Tibial nerve (tissue), 4 donors: ENCODE data around the gene TUBB3. TPM values are rescaled to one million over a fixed set of nuclear protein-coding genes. Genes with fewer than 3 reads are reported as not detected.
"Not testable (repeated sequence)": the region's sequence is repeated elsewhere in the genome, so short reads cannot be mapped to it uniquely, and the experiment has no call there.

ENCODE experiments used
- DNase-seq, 2 donors: peaks; one replicate each; pipeline ENCODE4 v3.0.0-alpha.2; 2019; ENCODE audit warnings: low spot score in 2 of 2
- H3K27ac ChIP-seq, 4 donors: fragments of 200-600 bp; sonication (generic) in 3 of 4; one replicate each; pipeline ENCODE4 v1.5.1; 2017 to 2019; ENCODE audit warnings: mild to moderate bottlenecking in 1 of 4
- H3K27me3 ChIP-seq, 2 donors: fragments of 200-600 bp; sonication (generic) in 1 of 2; one replicate each; pipeline versions ENCODE4 v1.5.1 to v1.6.0; 2017 to 2019
- H3K36me3 ChIP-seq, 3 donors: fragments of 200-600 bp; sonication (generic); one replicate each; pipeline ENCODE4 v1.5.1; 2018 to 2019
- H3K4me1 ChIP-seq, 4 donors: fragments of 200-600 bp; sonication (generic) in 3 of 4; one replicate each; pipeline ENCODE4 v1.5.1; 2017 to 2019
- H3K4me3 ChIP-seq, 4 donors: fragments of 200-600 bp; sonication (generic) in 3 of 4; one replicate each; pipeline ENCODE4 v1.5.1; 2017 to 2019; ENCODE audit warnings: mild to moderate bottlenecking in 1 of 4, moderate library complexity in 1 of 4
- H3K9me3 ChIP-seq, 4 donors: fragments of 200-600 bp; sonication (generic) in 3 of 4; one replicate each; pipeline ENCODE4 v1.5.1; 2017 to 2019
- EP300 ChIP-seq, 2 donors: sonication (generic); formaldehyde crosslinking; IDR thresholded peaks; one replicate each; pipeline ENCODE4 v1.6.1; 2017; ENCODE audit warnings: antibody characterized with exemption in 2 of 2, mild to moderate bottlenecking in 1 of 2
- POLR2A ChIP-seq, 2 donors: fragments of 450-650 bp; IDR thresholded peaks; one replicate each; pipeline ENCODE4 v1.6.1; 2017; ENCODE audit warnings: antibody characterized with exemption in 2 of 2, mild to moderate bottlenecking in 2 of 2, moderate library complexity in 2 of 2
- WGBS, 2 donors: methylation state at CpG; one replicate each; pipeline ENCODE4 v1.1.5; 2018; 5-methylcytosine and 5-hydroxymethylcytosine counted together
- total RNA-seq, 4 donors: library from RNA; depleted of rRNA; stranded (reverse); fragments of >200 nt; gene quantifications; one replicate each; pipeline ENCODE4 v1.1.0, GENCODE V29; 2016
- TF ChIP-seq, protein P1 (sequence below), 5 experiments: fragments of 200-600 bp in 3 of 5; fragments of 450-650 bp in 2 of 5; sonication (generic) in 3 of 5; IDR thresholded peaks; one replicate each; pipeline ENCODE4 v1.5.1; 2016 to 2019; ENCODE audit warnings: antibody characterized with exemption in 5 of 5, mild to moderate bottlenecking in 3 of 5, moderate library complexity in 2 of 5

The TUBB3 gene
- total RNA-seq, 4 donors from 2014 or later, result 0.59 to 12.0 (median 3.5) TPM; not detected in 1

DNA sequence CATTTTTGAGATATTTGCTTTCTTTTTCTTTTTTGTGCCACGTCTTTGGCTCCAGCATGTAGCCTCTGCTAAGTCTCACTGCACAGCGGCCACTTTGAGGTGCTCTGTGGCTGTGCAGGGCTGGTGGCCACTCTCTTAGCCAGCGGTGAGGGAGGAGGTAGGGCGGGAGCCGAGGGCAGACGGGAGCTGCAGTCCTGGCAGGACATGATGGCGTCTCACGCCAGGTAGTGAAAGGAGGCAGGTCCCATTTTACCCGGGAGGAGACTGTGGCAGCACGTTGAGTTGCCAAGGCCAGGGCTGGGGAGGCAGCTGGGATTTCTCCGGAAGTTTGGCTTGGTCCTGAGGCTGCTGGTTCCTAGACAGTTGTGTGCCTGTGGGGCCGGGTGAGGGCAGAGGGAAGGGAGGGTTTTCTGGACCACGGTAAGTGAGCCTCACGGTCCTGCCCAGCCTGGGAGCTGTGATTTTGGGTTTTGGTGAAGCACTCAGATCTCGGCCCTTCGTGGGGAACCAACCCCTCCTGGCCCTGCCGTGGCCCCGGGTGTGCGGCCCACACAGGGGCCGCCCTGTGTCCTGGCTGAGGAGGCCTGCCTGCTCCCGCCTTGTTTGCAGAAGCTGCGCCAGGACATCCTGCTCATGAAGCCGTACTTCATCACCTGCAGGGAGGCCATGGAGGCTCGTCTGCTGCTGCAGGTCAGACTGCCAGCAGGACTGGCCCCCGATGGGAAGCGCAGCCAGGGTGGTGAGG lies 39.8 kb downstream of the TUBB3 start:
- no peak overlapping the region for H3K27ac ChIP-seq
- H3K4me1 ChIP-seq, result no peaks in the 10 kb centered on the region
- H3K27me3 ChIP-seq, result no peaks in the 10 kb centered on the region
- 80 to 83% methylated on average over 9 to 20 of the region's 26 CpGs for WGBS, 2 donors
- no peaks in the 10 kb centered on the region for H3K9me3 ChIP-seq
- no peak for DNase-seq
- H3K36me3 ChIP-seq, result peaks cover 0 to 95% (median 0%) of the 10 kb centered on the region in 3 donors
- H3K4me3 ChIP-seq, result no peak overlapping the region
- TF ChIP-seq POLR2A (IDR thresholded peaks at IDR 0.05), result no peak
- TF ChIP-seq, protein P1, sequence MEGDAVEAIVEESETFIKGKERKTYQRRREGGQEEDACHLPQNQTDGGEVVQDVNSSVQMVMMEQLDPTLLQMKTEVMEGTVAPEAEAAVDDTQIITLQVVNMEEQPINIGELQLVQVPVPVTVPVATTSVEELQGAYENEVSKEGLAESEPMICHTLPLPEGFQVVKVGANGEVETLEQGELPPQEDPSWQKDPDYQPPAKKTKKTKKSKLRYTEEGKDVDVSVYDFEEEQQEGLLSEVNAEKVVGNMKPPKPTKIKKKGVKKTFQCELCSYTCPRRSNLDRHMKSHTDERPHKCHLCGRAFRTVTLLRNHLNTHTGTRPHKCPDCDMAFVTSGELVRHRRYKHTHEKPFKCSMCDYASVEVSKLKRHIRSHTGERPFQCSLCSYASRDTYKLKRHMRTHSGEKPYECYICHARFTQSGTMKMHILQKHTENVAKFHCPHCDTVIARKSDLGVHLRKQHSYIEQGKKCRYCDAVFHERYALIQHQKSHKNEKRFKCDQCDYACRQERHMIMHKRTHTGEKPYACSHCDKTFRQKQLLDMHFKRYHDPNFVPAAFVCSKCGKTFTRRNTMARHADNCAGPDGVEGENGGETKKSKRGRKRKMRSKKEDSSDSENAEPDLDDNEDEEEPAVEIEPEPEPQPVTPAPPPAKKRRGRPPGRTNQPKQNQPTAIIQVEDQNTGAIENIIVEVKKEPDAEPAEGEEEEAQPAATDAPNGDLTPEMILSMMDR (IDR thresholded peaks at IDR 0.05), result no peak
- TF ChIP-seq EP300 (IDR thresholded peaks at IDR 0.05), result no peak

DNA sequence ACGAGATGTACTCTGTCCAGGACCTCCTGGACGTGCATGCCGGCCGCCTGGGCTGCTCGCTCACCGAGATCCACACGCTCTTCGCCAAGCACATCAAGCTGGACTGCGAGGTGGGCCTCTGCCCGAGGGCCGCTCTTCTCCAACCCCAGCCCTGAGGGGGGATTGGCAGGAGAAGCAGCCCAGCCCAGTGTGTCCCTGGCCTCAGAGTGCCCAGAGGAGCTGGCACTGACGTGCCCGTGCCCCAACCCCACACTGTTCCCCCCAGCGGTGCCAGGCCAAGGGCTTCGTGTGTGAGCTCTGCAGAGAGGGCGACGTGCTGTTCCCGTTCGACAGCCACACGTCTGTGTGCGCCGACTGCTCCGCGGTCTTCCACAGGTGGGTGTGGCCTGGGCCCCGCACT lies 41.1 kb downstream of the TUBB3 start:
- H3K9me3 ChIP-seq, result no peaks in the 10 kb centered on the region
- WGBS, 2 donors, result 87 to 90% methylated on average over 20 to 24 of the region's 25 CpGs
- no peaks in the 10 kb centered on the region for H3K4me1 ChIP-seq
- H3K27me3 ChIP-seq, result no peaks in the 10 kb centered on the region
- TF ChIP-seq, protein P1 (IDR thresholded peaks at IDR 0.05), result no peak
- TF ChIP-seq EP300 (IDR thresholded peaks at IDR 0.05) (no peak), POLR2A (IDR thresholded peaks at IDR 0.05) (no peak)
- H3K4me3 ChIP-seq, result no peak overlapping the region
- H3K27ac ChIP-seq, result no peak overlapping the region
- no peak for DNase-seq
- peaks cover 0 to 88% (median 0%) of the 10 kb centered on the region in 3 donors for H3K36me3 ChIP-seq

DNA sequence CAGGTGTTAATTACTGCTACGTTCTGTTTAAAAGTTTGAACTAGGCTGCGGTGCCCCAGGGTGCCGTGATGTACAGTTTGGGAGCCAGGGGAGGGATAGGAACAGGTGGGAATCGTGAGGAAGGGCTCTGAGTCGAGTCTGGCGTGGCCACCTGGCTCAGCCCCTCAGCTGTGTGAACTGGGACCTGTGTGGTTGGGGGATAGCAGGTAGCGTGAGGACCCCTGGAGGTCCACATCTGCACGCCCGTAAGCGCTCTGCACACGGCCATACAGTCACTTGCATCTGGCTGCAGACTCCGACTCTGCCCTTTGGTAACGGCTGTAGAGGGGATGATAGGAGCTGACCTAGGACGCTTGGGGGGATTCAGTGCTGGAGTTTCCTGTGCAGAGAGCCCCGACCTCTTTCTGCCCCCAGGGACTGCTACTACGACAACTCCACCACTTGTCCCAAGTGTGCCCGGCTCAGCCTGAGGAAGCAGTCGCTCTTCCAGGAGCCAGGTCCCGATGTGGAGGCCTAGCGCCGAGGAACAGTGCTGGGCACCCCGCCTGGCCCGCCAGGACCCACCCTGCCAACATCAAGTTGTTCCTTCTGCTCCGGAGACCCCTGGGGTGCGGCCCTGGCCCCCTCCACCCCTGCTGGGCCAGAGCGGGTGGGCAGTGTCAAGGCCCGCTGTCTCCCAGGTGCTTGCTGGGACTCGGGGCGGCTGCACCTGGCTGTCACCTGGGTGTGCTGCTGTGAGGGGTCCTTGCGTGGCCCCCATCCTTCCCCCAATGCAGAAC lies 42.5 kb downstream of the TUBB3 start:
- TF ChIP-seq EP300 (IDR thresholded peaks at IDR 0.05), result no peak
- TF ChIP-seq, protein P1 (IDR thresholded peaks at IDR 0.05), result no peak
- TF ChIP-seq POLR2A (IDR thresholded peaks at IDR 0.05), result no peak
- DNase-seq, result no peak
- Histone ChIP-seq H3K36me3 (peaks cover 0 to 85% (median 0%) of the 10 kb centered on the region in 3 donors), H3K9me3 (peaks cover 0 to 10% (median 0%) of the 10 kb centered on the region in 4 donors), H3K4me3 (no peak overlapping the region), H3K4me1 (peaks cover 0 to 10% (median 0%) of the 10 kb centered on the region in 4 donors), H3K27ac (no peak overlapping the region), H3K27me3 (no peaks in the 10 kb centered on the region)
- WGBS, 2 donors, result 84 to 88% methylated on average over 25 to 28 of the region's 30 CpGs

DNA sequence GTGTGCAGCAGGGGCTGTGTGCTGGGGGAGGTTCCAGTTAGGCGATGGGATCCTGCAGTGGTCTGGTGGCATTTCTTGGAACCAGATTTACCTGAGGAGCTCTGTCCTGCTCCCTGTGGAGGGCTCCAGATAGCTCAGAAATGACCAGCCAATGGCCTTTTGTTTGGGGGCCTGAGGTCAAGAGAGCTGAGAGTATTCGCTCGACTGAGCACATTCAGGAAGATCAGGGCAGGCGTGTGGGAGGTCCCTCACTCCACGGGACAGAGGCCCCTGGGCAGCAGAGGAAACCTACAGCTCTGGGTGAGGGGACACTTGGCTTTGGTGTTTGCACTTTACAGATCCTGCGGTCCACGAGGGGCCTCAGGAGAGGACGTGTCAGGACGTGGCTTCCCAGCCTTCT lies 43.6 kb downstream of the TUBB3 start:
- TF ChIP-seq EP300 (IDR thresholded peaks at IDR 0.05) (no peak), POLR2A (IDR thresholded peaks at IDR 0.05) (no peak)
- TF ChIP-seq, protein P1 (IDR thresholded peaks at IDR 0.05), result no peak
- Histone ChIP-seq H3K27me3 (no peaks in the 10 kb centered on the region), H3K9me3 (peaks cover 0 to 10% (median 0%) of the 10 kb centered on the region in 4 donors), H3K4me1 (peaks cover 0 to 22% (median 8%) of the 10 kb centered on the region in 4 donors), H3K4me3 (no peak overlapping the region), H3K36me3 (peaks cover 0 to 73% (median 0%) of the 10 kb centered on the region in 3 donors), H3K27ac (no peak overlapping the region)
- no peak for DNase-seq
- 73 to 74% methylated on average over 2 to 9 of the region's 9 CpGs for WGBS, 2 donors

DNA sequence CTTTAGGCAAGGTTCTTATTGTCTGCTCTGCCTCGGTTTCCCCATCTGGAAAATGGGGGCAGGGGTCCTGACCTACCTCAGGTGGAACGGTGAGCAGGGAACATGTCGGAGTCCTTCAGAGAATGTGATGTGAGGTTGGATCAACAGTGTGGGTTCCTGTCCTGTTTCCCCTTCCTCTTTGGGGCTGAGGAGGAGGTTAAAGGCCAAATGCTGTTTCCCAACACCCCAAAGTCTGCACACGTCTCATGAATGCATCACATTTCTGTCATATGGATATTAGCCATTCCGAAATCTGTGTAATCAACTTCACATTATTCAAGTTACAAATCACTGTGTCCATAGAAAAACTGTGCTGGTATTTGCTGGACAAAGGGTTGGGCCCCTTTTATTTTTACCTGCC lies 44.3 kb downstream of the TUBB3 start:
- H3K27ac ChIP-seq, DNase-seq, H3K4me3 ChIP-seq, H3K9me3 ChIP-seq, H3K27me3 ChIP-seq: not testable (repeated sequence)
- peaks cover 0 to 26% (median 11%) of the 10 kb centered on the region in 4 donors for H3K4me1 ChIP-seq
- H3K36me3 ChIP-seq, result peaks cover 0 to 68% (median 0%) of the 10 kb centered on the region in 3 donors
- 72 to 76% methylated on average over 5 of the region's 5 CpGs for WGBS, 2 donors

DNA sequence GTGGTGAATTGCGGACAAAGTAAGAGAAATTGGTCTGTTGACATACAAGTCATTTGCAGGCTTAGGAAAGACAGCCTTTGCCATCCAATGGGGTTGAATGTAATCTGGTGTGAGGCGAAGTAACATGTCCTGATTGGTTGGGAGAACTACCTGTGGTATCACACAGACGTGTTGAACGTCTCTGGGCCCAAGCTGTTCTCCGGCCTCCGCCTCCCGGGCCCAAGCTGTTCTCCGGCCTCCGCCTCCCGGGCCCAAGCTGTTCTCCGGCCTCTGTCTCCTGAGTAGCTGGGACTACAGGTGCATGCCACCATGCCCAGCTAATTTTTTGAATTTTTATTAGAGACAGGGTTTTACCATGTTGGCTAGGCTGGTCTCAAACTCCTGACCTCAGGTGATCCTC lies 44.9 kb downstream of the TUBB3 start:
- not testable (repeated sequence) for H3K27ac ChIP-seq, H3K9me3 ChIP-seq, H3K4me3 ChIP-seq, DNase-seq, H3K27me3 ChIP-seq
- Histone ChIP-seq H3K4me1 (peaks cover 0 to 26% (median 12%) of the 10 kb centered on the region in 4 donors), H3K36me3 (peaks cover 0 to 62% (median 0%) of the 10 kb centered on the region in 3 donors)
- 85% methylated on average over 11 of the region's 11 CpGs for WGBS, 2 donors
